Astrocyte of the cerebellum (primary cell): ENCODE results near the gene ZNF691.
"Not testable (repeated sequence)": the region's sequence is repeated elsewhere in the genome, so short reads cannot be mapped to it uniquely, and the experiment has no call there.

Experiments used
- DNase-seq: peaks from one replicate; pipeline ENCODE4 v3.0.0-alpha.2; 2011; ENCODE audit warnings: low read depth
- H3K4me3 ChIP-seq: 2 replicates; pipeline ENCODE4 v1.5.1; 2011; ENCODE audit warnings: mild to moderate bottlenecking, low read depth, low read length, moderate library complexity
- in situ Hi-C: cut with HindIII; loops from 2 replicates; pipeline ENCODE4 v1.10.0; 2017; ENCODE audit warnings: low sequenced_read_pairs
- TF ChIP-seq, protein P1 (sequence below): IDR thresholded peaks from 2 replicates; pipeline ENCODE4 v1.5.1; 2012; ENCODE audit warnings: low read length, low read depth, moderate library complexity, mild to moderate bottlenecking; ENCODE audit errors: missing control alignments

The ZNF691 gene

GRCh38 chr1:42807056-42807668 is 39.3 kb upstream of the ZNF691 start:
- TF ChIP-seq, protein P1, sequence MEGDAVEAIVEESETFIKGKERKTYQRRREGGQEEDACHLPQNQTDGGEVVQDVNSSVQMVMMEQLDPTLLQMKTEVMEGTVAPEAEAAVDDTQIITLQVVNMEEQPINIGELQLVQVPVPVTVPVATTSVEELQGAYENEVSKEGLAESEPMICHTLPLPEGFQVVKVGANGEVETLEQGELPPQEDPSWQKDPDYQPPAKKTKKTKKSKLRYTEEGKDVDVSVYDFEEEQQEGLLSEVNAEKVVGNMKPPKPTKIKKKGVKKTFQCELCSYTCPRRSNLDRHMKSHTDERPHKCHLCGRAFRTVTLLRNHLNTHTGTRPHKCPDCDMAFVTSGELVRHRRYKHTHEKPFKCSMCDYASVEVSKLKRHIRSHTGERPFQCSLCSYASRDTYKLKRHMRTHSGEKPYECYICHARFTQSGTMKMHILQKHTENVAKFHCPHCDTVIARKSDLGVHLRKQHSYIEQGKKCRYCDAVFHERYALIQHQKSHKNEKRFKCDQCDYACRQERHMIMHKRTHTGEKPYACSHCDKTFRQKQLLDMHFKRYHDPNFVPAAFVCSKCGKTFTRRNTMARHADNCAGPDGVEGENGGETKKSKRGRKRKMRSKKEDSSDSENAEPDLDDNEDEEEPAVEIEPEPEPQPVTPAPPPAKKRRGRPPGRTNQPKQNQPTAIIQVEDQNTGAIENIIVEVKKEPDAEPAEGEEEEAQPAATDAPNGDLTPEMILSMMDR: no peak
- H3K4me3 ChIP-seq: no peak overlapping the region
- no peak for DNase-seq
- in situ Hi-C loops: no loop called here

DNA sequence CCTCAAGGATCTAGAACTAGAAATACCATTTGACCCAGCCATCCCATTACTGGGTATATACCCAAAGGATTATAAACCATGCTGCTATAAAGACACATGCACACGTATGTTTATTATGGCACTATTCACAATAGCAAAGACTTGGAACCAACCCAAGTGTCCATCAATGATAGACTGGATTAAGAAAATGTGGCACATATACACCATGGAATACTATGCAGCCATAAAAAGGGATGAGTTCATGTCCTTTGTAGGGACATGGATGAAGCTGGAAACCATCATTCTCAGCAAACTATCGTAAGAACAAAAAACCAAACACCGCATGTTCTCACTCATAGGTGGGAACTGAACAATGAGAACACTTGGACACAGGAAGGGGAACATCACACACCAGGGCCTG is 31.6 kb upstream of the ZNF691 start:
- H3K4me3 ChIP-seq, in situ Hi-C loops, DNase-seq: not testable (repeated sequence)

GRCh38 chr1:42815941-42816584 is 30.4 kb upstream of the ZNF691 start:
- in situ Hi-C loops: no loop called here
- no peak for DNase-seq

GRCh38 chr1:42816585-42817439 is 29.6 kb upstream of the ZNF691 start, which contains the start of the genes ERMAP and SVBP:
ERMAP (plus strand) TSS chr1:42817122; CDS start chr1:42830449, 13,327 bp downstream.
SVBP (minus strand) TSS chr1:42817397; CDS start chr1:42816544, 853 bp downstream.
- peak within 1 kb of the TSS; percentile 71 for H3K4me3 ChIP-seq
- DNase-seq: peak; percentile 45
- in situ Hi-C loops: no loop called here
- TF ChIP-seq, protein P1: no peak

More at GRCh38 chr1:42815941-42816584, 30.4 kb upstream of the ZNF691 start:
- H3K4me3 ChIP-seq: peak overlapping the region; percentile 71
- TF ChIP-seq, protein P1: no peak

- in situ Hi-C loops: no loop called here
These were observed 29.0 kb upstream of the ZNF691 start for GRCh38 chr1:42817440-42817767.

GRCh38 chr1:42817976-42818375 is 28.4 kb upstream of the ZNF691 start:
- no peak overlapping the region for H3K4me3 ChIP-seq
- no peak for DNase-seq
- TF ChIP-seq, protein P1: no peak
- in situ Hi-C loops: no loop called here

More at GRCh38 chr1:42817440-42817767, 29.0 kb upstream of the ZNF691 start:
- DNase-seq: no peak
- TF ChIP-seq, protein P1: no peak
- H3K4me3 ChIP-seq: peak overlapping the region; percentile 71
